GM23338 (cell line): ENCODE results near the gene ULBP3. TPM values are rescaled to one million over a fixed set of nuclear protein-coding genes. Genes with fewer than 3 reads are reported as not detected.
A peak's percentile ranks its signal among the peaks of the same experiment; 100 is the strongest.
"Not testable (repeated sequence)": the region's sequence is repeated elsewhere in the genome, so short reads cannot be mapped to it uniquely, and the experiment has no call there.

Source experiments
- ATAC-seq: fragments of 200-7000 bp; cut with Tn5 transposase; 3 replicates; pipeline ENCODE4 v1.9.1; 2020
- DNase-seq: peaks from one replicate; pipeline ENCODE4 v3.0.0-alpha.2; 2015; ENCODE audit warnings: low spot score
- H2AFZ ChIP-seq: fragments of 200-600 bp; sonication (generic); 2 replicates; pipeline ENCODE4 v1.8.0; 2016; ENCODE audit warnings: antibody characterized with exemption, mild to moderate bottlenecking, moderate library complexity
- H3F3A ChIP-seq: fragments of 200-600 bp; sonication (generic); replicated peaks from 2 replicates; pipeline ENCODE4 v1.8.0; 2017; ENCODE audit warnings: antibody characterized with exemption, mixed run types, low read depth
- H3K27ac ChIP-seq: fragments of 200-600 bp; sonication (generic); 2 replicates; pipeline ENCODE4 v1.6.1; 2016; ENCODE audit warnings: low read depth
- H3K27me3 ChIP-seq: fragments of 200-600 bp; sonication (generic); 2 replicates; pipeline ENCODE4 v1.8.0; 2016; ENCODE audit warnings: mild to moderate bottlenecking, mixed run types, moderate library complexity; ENCODE audit not compliant: insufficient read depth
- H3K36me3 ChIP-seq: fragments of 200-600 bp; sonication (generic); 2 replicates; pipeline ENCODE4 v1.8.0; 2016; ENCODE audit warnings: mild to moderate bottlenecking; ENCODE audit not compliant: insufficient read depth
- H3K4me1 ChIP-seq: fragments of 200-600 bp; sonication (generic); 2 replicates; pipeline ENCODE4 v1.8.0; 2016; ENCODE audit warnings: mild to moderate bottlenecking, moderate library complexity; ENCODE audit not compliant: insufficient read depth
- H3K4me2 ChIP-seq: fragments of 200-600 bp; sonication (generic); 2 replicates; pipeline ENCODE4 v1.7.1; 2017; ENCODE audit warnings: mixed run types
- H3K4me3 ChIP-seq: fragments of 200-600 bp; sonication (generic); 2 replicates; pipeline ENCODE4 v1.6.1; 2016; ENCODE audit warnings: mixed run types
- H3K79me2 ChIP-seq: fragments of 200-600 bp; sonication (generic); replicated peaks from 2 replicates; pipeline ENCODE4 v1.8.0; 2017; ENCODE audit warnings: mild to moderate bottlenecking; ENCODE audit not compliant: insufficient read depth
- H3K9me2 ChIP-seq: fragments of 200-600 bp; sonication (generic); 2 replicates; pipeline ENCODE4 v1.8.0; 2017; ENCODE audit not compliant: insufficient read depth
- H4K20me1 ChIP-seq: fragments of 200-600 bp; sonication (generic); replicated peaks from 2 replicates; pipeline ENCODE4 v1.8.0; 2017; ENCODE audit warnings: mild to moderate bottlenecking; ENCODE audit not compliant: insufficient read depth
- H3K27ac Mint-ChIP-seq: 2 replicates; pipeline ENCODE4 v1.8.0; 2020; ENCODE audit warnings: inconsistent platforms, mild to moderate bottlenecking, moderate library complexity, mixed read lengths
- H3K27me3 Mint-ChIP-seq: 3 replicates; pipeline ENCODE4 v1.8.0; 2022; ENCODE audit warnings: low read depth, mild to moderate bottlenecking, moderate library complexity, mixed read lengths, inconsistent platforms; ENCODE audit not compliant: insufficient read depth, poor library complexity
- H3K36me3 Mint-ChIP-seq: 3 replicates; pipeline ENCODE4 v1.8.0; 2021; ENCODE audit warnings: low read depth, mild to moderate bottlenecking, inconsistent platforms, moderate library complexity, mixed read lengths
- H3K4me1 Mint-ChIP-seq: 3 replicates; pipeline ENCODE4 v1.8.0; 2020; ENCODE audit warnings: mild to moderate bottlenecking, inconsistent platforms, mixed read lengths
- H3K4me3 Mint-ChIP-seq: 3 replicates; pipeline ENCODE4 v1.8.0; 2021; ENCODE audit warnings: moderate library complexity, mild to moderate bottlenecking, inconsistent platforms, mixed read lengths
- H3K9me3 Mint-ChIP-seq: 3 replicates; pipeline ENCODE4 v1.8.0; 2020; ENCODE audit warnings: moderate library complexity, mild to moderate bottlenecking, inconsistent platforms, mixed read lengths
- EZH2 ChIP-seq: fragments of 200-600 bp; sonication (generic); IDR thresholded peaks from one replicate; pipeline ENCODE4 v1.8.0; 2017; ENCODE audit warnings: antibody characterized with exemption, mild to moderate bottlenecking, low read depth; ENCODE audit not compliant: unreplicated experiment
- ZNF331 ChIP-seq: fragments of 250-450 bp; sonication (Bioruptor Pico); IDR thresholded peaks from 2 replicates; pipeline ENCODE4 v1.5.0; 2020; ENCODE audit warnings: low read depth, mild to moderate bottlenecking, moderate library complexity
- polyA plus RNA-seq: library from polyadenylated mRNA; unstranded; fragments of >200 nt; fragmentation: Nextera tagmentation; extraction: Ambion mirVana; gene quantifications from 2 replicates; pipeline ENCODE4 v1.2.1, GENCODE V29; 2016
- total RNA-seq: library from RNA; depleted of rRNA; stranded (reverse); fragments of >200 nt; shearing (Covaris generic); gene quantifications from 2 replicates; pipeline ENCODE4 v1.2.3, GENCODE V29; 2014
- TF ChIP-seq, protein P1 (sequence below): fragments of 250-450 bp; sonication (Bioruptor Pico); IDR thresholded peaks from 2 replicates; pipeline ENCODE4 v1.5.0; 2020; ENCODE audit warnings: mild to moderate bottlenecking, moderate library complexity
- TF ChIP-seq, protein P2 (sequence below), 2 experiments: fragments of 200-600 bp in 1 of 2; sonication (generic) in 1 of 2; conservative IDR thresholded peaks; 2 replicates each; pipeline versions ENCODE4 v1.5.1 to v1.6.1; 2016 to 2017; ENCODE audit warnings: antibody characterized with exemption in 2 of 2, low read depth in 2 of 2, mild to moderate bottlenecking in 2 of 2, moderate library complexity in 1 of 2

ULBP3 gene
- total and polyA plus RNA-seq, 2 experiments from 2014 or later: 0.60 to 4.2 TPM

DNA sequence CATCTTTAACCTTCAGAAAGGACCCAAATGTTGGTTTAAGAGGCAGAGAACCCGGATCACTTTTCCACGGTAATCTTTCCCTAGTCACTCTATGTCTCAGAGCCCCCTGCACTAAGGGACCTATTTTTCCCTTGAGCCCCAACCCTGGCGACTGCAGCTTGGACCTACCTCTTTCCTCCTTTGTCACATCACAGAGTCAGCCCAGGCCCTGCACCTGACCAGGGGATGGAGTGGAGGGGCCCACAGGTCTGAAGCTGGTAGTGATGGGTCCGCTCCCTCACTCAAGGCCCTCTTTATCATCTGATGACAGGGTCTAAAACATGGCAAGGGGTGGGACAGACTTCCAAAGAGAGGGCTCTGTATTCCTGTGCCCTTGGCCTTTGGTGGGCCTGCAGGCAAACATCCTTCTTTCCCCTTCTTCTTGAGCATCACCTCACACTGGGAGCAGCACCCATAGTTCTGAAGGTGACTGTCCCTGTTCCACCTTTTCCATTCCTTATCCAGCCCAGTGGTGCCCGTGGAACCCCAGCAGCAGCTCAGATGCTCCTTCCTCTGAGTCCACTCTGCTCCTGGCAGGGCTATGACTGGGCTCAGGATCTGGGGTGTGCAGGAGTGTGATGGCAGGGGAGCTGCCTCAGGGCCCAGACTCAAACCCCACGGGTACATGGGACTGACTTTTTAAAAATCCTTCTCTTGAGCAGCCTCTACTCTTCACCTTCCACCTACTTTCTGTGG lies 49.9 kb downstream of the ULBP3 start (continued):
- TF ChIP-seq, protein P1, sequence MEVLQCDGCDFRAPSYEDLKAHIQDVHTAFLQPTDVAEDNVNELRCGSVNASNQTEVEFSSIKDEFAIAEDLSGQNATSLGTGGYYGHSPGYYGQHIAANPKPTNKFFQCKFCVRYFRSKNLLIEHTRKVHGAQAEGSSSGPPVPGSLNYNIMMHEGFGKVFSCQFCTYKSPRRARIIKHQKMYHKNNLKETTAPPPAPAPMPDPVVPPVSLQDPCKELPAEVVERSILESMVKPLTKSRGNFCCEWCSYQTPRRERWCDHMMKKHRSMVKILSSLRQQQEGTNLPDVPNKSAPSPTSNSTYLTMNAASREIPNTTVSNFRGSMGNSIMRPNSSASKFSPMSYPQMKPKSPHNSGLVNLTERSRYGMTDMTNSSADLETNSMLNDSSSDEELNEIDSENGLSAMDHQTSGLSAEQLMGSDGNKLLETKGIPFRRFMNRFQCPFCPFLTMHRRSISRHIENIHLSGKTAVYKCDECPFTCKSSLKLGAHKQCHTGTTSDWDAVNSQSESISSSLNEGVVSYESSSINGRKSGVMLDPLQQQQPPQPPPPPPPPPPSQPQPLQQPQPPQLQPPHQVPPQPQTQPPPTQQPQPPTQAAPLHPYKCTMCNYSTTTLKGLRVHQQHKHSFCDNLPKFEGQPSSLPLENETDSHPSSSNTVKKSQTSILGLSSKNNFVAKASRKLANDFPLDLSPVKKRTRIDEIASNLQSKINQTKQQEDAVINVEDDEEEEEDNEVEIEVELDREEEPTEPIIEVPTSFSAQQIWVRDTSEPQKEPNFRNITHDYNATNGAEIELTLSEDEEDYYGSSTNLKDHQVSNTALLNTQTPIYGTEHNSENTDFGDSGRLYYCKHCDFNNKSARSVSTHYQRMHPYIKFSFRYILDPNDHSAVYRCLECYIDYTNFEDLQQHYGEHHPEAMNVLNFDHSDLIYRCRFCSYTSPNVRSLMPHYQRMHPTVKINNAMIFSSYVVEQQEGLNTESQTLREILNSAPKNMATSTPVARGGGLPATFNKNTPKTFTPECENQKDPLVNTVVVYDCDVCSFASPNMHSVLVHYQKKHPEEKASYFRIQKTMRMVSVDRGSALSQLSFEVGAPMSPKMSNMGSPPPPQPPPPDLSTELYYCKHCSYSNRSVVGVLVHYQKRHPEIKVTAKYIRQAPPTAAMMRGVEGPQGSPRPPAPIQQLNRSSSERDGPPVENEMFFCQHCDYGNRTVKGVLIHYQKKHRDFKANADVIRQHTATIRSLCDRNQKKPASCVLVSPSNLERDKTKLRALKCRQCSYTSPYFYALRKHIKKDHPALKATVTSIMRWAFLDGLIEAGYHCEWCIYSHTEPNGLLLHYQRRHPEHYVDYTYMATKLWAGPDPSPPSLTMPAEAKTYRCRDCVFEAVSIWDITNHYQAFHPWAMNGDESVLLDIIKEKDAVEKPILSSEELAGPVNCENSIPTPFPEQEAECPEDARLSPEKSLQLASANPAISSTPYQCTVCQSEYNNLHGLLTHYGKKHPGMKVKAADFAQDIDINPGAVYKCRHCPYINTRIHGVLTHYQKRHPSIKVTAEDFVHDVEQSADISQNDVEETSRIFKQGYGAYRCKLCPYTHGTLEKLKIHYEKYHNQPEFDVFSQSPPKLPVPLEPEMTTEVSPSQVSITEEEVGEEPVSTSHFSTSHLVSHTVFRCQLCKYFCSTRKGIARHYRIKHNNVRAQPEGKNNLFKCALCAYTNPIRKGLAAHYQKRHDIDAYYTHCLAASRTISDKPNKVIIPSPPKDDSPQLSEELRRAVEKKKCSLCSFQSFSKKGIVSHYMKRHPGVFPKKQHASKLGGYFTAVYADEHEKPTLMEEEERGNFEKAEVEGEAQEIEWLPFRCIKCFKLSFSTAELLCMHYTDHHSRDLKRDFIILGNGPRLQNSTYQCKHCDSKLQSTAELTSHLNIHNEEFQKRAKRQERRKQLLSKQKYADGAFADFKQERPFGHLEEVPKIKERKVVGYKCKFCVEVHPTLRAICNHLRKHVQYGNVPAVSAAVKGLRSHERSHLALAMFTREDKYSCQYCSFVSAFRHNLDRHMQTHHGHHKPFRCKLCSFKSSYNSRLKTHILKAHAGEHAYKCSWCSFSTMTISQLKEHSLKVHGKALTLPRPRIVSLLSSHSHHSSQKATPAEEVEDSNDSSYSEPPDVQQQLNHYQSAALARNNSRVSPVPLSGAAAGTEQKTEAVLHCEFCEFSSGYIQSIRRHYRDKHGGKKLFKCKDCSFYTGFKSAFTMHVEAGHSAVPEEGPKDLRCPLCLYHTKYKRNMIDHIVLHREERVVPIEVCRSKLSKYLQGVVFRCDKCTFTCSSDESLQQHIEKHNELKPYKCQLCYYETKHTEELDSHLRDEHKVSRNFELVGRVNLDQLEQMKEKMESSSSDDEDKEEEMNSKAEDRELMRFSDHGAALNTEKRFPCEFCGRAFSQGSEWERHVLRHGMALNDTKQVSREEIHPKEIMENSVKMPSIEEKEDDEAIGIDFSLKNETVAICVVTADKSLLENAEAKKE (CRISPR knock-in tag): no peak

DNA sequence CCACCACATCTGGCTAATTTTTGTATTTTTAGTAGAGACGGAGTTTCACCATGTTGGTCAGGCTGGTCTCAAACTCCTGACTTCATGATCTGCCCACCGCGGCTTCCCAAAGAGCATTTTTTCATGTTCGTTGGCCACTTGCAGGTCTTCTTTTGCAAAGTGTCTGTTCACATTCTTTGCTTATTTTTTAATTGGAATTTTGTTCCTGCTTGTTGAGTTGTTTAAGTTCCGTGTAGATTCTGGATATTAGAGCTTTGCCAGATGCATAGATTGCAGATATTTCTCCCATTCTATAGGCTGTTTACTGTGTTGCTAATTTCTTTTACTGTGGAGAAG lies 51.8 kb downstream of the ULBP3 start:
- peaks cover 62% of the 10 kb centered on the region for H3K27me3 Mint-ChIP-seq
- H3K27ac ChIP-seq, H3K4me2 ChIP-seq, H3F3A ChIP-seq, H4K20me1 ChIP-seq, H3K79me2 ChIP-seq, H2AFZ ChIP-seq, H3K4me3 ChIP-seq, H3K4me1 Mint-ChIP-seq, H3K9me3 Mint-ChIP-seq, H3K4me3 Mint-ChIP-seq, DNase-seq, ATAC-seq, H3K27ac Mint-ChIP-seq, H3K36me3 ChIP-seq, H3K9me2 ChIP-seq, H3K4me1 ChIP-seq, H3K36me3 Mint-ChIP-seq: not testable (repeated sequence)
- peaks cover 73% of the 10 kb centered on the region for H3K27me3 ChIP-seq

DNA sequence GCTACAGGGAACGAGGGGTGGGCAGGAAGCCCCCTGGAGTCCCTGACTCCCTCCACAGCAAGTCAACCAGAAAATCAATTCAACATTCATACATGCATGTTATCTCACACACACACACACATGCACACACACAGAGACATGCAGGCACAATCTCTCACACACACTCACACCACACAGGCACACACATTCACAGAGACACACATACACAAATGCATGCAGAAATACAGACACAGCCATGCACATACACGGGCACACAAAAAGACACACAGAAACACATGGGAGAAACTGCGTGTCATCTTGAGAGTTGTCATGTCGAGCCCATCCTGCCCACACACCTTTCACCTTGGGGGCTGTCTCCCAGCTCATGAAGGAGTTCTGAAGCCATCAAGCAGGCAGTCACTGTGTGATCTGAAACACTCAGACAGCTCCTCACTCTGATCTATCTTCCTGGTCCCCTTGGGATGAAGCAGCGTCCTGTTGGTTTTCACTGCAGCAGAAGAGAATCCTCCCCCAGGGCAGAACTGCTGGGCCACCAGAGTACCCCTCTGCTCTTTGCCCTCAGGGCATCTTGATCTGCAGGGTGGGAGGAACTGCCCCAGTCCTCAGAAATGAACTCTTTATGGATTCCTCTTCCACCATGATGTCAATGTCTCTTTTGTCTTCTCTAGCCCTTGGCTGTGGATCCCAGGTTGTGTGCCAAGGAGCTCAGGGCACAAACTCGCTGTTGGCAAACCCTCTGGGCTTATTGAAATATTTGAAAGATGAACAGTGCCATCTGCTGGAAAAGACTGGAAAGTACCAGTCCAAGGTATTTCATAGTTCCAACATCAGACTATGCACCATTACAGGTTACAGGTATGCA lies 52.4 kb downstream of the ULBP3 start:
- peaks cover 79% of the 10 kb centered on the region for H3K27me3 ChIP-seq

More for the DNA sequence above, 52.4 kb downstream of the ULBP3 start:
- no peak overlapping the region for H2AFZ ChIP-seq
- H3K9me2 ChIP-seq: no peaks in the 10 kb centered on the region
- DNase-seq: peak; percentile 77
- H3K79me2 ChIP-seq: no peaks in the 10 kb centered on the region
- H3K27ac ChIP-seq: no peak overlapping the region
- no peaks in the 10 kb centered on the region for H3K4me1 ChIP-seq
- Mint-ChIP-seq H3K36me3 (no peaks in the 10 kb centered on the region), H3K4me1 (peaks cover 5% of the 10 kb centered on the region), H3K27ac (no peak overlapping the region), H3K9me3 (no peaks in the 10 kb centered on the region), H3K27me3 (peaks cover 67% of the 10 kb centered on the region), H3K4me3 (no peak overlapping the region)
- no peak overlapping the region for H3K4me3 ChIP-seq
- H3F3A ChIP-seq: no peaks in the 10 kb centered on the region
- ATAC-seq: peak; percentile 42
- TF ChIP-seq, protein P2, sequence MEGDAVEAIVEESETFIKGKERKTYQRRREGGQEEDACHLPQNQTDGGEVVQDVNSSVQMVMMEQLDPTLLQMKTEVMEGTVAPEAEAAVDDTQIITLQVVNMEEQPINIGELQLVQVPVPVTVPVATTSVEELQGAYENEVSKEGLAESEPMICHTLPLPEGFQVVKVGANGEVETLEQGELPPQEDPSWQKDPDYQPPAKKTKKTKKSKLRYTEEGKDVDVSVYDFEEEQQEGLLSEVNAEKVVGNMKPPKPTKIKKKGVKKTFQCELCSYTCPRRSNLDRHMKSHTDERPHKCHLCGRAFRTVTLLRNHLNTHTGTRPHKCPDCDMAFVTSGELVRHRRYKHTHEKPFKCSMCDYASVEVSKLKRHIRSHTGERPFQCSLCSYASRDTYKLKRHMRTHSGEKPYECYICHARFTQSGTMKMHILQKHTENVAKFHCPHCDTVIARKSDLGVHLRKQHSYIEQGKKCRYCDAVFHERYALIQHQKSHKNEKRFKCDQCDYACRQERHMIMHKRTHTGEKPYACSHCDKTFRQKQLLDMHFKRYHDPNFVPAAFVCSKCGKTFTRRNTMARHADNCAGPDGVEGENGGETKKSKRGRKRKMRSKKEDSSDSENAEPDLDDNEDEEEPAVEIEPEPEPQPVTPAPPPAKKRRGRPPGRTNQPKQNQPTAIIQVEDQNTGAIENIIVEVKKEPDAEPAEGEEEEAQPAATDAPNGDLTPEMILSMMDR (conservative IDR thresholded peaks at IDR 0.05; ENCODE audit: low read depth in 2 of 2): peak; percentile 69 to 71
- TF ChIP-seq ZNF331 (CRISPR knock-in tag) (no peak), EZH2 (peak; percentile 30)
- no peaks in the 10 kb centered on the region; the same call in 1 of the 2 replicates for H4K20me1 ChIP-seq
- H3K4me2 ChIP-seq: no peak overlapping the region
- H3K36me3 ChIP-seq: no peaks in the 10 kb centered on the region
